ENCODE results near the gene XDH.

XDH gene

DNA sequence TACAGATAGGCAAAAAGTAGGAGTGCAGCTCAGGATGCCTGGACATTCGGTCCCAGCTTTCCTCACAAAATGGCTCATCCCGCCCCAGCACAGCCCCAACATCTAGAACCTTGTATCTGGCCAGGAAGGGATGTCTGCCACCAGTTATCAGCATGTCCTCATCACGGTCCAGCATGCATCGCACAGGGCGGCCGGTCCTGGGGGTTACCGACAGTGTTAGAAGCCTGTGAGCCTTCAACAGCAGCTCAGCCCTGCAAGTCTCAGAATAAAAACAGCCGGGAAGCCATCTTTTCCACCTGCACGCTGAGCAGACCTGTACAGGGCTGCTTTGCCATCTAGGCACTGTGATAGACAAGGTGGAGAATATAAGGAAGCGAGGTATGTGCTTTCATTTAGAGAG, 49.2 kb downstream of the XDH start:
- H3K27ac ChIP-seq (replicated peaks) = no peak overlapping the region
- TF ChIP-seq, protein P1, sequence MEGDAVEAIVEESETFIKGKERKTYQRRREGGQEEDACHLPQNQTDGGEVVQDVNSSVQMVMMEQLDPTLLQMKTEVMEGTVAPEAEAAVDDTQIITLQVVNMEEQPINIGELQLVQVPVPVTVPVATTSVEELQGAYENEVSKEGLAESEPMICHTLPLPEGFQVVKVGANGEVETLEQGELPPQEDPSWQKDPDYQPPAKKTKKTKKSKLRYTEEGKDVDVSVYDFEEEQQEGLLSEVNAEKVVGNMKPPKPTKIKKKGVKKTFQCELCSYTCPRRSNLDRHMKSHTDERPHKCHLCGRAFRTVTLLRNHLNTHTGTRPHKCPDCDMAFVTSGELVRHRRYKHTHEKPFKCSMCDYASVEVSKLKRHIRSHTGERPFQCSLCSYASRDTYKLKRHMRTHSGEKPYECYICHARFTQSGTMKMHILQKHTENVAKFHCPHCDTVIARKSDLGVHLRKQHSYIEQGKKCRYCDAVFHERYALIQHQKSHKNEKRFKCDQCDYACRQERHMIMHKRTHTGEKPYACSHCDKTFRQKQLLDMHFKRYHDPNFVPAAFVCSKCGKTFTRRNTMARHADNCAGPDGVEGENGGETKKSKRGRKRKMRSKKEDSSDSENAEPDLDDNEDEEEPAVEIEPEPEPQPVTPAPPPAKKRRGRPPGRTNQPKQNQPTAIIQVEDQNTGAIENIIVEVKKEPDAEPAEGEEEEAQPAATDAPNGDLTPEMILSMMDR (IDR thresholded peaks at IDR 0.05; ENCODE audit: insufficient read depth, low read length) = no peak
- TF ChIP-seq, protein P2, sequence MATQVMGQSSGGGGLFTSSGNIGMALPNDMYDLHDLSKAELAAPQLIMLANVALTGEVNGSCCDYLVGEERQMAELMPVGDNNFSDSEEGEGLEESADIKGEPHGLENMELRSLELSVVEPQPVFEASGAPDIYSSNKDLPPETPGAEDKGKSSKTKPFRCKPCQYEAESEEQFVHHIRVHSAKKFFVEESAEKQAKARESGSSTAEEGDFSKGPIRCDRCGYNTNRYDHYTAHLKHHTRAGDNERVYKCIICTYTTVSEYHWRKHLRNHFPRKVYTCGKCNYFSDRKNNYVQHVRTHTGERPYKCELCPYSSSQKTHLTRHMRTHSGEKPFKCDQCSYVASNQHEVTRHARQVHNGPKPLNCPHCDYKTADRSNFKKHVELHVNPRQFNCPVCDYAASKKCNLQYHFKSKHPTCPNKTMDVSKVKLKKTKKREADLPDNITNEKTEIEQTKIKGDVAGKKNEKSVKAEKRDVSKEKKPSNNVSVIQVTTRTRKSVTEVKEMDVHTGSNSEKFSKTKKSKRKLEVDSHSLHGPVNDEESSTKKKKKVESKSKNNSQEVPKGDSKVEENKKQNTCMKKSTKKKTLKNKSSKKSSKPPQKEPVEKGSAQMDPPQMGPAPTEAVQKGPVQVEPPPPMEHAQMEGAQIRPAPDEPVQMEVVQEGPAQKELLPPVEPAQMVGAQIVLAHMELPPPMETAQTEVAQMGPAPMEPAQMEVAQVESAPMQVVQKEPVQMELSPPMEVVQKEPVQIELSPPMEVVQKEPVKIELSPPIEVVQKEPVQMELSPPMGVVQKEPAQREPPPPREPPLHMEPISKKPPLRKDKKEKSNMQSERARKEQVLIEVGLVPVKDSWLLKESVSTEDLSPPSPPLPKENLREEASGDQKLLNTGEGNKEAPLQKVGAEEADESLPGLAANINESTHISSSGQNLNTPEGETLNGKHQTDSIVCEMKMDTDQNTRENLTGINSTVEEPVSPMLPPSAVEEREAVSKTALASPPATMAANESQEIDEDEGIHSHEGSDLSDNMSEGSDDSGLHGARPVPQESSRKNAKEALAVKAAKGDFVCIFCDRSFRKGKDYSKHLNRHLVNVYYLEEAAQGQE (IDR thresholded peaks at IDR 0.05; ENCODE audit: insufficient replicate concordance, low read depth) = no peak
- TF ChIP-seq GABPA (IDR thresholded peaks at IDR 0.05; ENCODE audit: low read depth) (no peak), SPI1 (IDR thresholded peaks at IDR 0.05; ENCODE audit: borderline replicate concordance, low read depth) (no peak), POLR2AphosphoS5 (IDR thresholded peaks at IDR 0.05; ENCODE audit: low read depth) (no peak)
- H3K27me3 ChIP-seq (ENCODE audit: insufficient read depth, poor library complexity, severe bottlenecking) = peaks cover 5% of the 10 kb centered on the region
- DNase-seq (ENCODE audit: low read depth in 1 of 2, low spot score in 1 of 2) = no peak
- H3K4me3 ChIP-seq (replicated peaks; ENCODE audit: insufficient read depth, low read length) = no peak overlapping the region

DNA sequence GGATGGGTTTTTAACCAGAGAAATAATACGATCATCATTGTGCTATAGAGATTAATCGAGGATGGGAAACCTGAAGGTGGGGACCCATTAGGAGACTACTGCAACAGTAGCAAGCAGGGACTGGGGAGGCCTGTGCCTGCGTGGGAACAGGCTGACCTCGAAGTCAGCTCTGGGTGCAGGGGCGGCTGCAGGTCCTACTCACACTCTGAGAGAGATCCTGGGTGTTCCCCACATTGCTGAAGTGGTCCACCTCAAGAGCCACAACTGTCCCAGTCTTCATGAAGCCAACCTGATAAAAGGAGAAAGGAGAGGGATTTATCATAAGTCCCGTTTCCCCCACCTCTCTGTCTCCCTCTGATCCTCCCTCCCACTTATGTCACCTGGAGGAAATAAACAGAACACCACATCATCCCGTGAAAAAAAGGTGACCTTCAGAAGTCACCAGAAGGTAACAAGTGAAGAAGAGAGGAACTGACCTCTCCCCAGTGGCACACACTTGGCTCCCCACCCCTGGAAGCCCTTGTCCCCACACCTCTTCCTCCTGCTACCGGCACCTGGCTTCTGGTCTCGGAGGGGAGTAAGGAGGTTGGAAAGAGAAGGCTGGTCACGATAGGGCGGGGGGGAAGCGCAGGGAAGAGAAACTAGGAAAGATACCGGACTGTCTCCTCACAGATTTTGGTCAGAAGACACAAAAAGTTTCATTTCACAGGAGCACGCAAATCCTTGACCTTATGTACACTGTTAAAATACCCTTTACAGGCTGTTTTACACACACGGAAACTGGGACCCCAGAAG, 50.4 kb downstream of the XDH start:
- DNase-seq (ENCODE audit: low read depth in 1 of 2, low spot score in 1 of 2) = no peak
- Histone ChIP-seq H3K4me3 (replicated peaks; ENCODE audit: insufficient read depth, low read length) (no peak overlapping the region), H3K27ac (replicated peaks) (no peak overlapping the region), H3K27me3 (ENCODE audit: insufficient read depth, poor library complexity, severe bottlenecking) (peaks cover 5% of the 10 kb centered on the region)
- TF ChIP-seq POLR2AphosphoS5 (IDR thresholded peaks at IDR 0.05; ENCODE audit: low read depth) (no peak), GABPA (IDR thresholded peaks at IDR 0.05; ENCODE audit: low read depth) (no peak)

DNA sequence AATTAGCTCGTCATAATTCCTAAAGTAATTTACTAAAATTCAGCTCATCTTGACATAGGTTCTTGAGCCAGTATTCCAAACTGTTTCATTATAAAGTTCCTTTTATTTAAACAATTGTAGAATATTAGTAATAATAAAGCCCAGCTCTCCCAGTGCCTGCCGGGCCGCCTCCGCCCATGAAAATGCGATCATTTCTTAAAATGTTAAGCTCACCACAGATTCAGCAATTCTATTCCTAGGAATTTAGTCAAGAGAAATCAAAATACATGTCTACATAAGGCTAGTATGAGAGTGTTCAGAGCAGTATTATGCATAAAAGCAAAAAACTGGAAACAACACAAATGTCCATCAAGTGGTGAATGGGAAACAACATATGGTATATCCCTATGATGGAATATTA, 52.0 kb downstream of the XDH start:
- peaks cover 5% of the 10 kb centered on the region for H3K27me3 ChIP-seq (ENCODE audit: insufficient read depth, poor library complexity, severe bottlenecking)
- DNase-seq (ENCODE audit: low read depth in 1 of 2, low spot score in 1 of 2) = no peak
- no peak overlapping the region for H3K27ac ChIP-seq (replicated peaks)

More for the DNA sequence above, 52.0 kb downstream of the XDH start:
- H3K4me3 ChIP-seq (replicated peaks; ENCODE audit: insufficient read depth, low read length) = no peak overlapping the region
- no peak for TF ChIP-seq GABPA (IDR thresholded peaks at IDR 0.05; ENCODE audit: low read depth)
- no peak for TF ChIP-seq SPI1 (IDR thresholded peaks at IDR 0.05; ENCODE audit: borderline replicate concordance, low read depth)
- TF ChIP-seq, protein P2 (IDR thresholded peaks at IDR 0.05; ENCODE audit: insufficient replicate concordance, low read depth) = no peak
- TF ChIP-seq, protein P1 (IDR thresholded peaks at IDR 0.05; ENCODE audit: insufficient read depth, low read length) = no peak
- no peak for TF ChIP-seq POLR2AphosphoS5 (IDR thresholded peaks at IDR 0.05; ENCODE audit: low read depth)

Data from HL-60 (cell line).